ENCODE data around the gene SLX4.

- TF ChIP-seq EZH2 (IDR thresholded peaks at IDR 0.05; ENCODE audit: borderline replicate concordance, insufficient read depth, low read depth, low read length, poor library complexity, severe bottlenecking) = no peak
- TF ChIP-seq CTCF (IDR thresholded peaks at IDR 0.05) = no peak
Observed at GRCh38 chr16:3625331-3625730, 13.9 kb upstream of the SLX4 start.
